HG03520 (cell line): ENCODE results near the gene DGKH.
"Not testable (repeated sequence)": the region's sequence is repeated elsewhere in the genome, so short reads cannot be mapped to it uniquely, and the experiment has no call there.

Source experiments
- ATAC-seq: cut with Tn5 transposase; IDR thresholded peaks from one replicate; pipeline ENCODE4 v1.9.1; 2021; ENCODE audit warnings: mild to moderate bottlenecking, moderate library complexity; ENCODE audit not compliant: unreplicated experiment

The DGKH gene

DNA sequence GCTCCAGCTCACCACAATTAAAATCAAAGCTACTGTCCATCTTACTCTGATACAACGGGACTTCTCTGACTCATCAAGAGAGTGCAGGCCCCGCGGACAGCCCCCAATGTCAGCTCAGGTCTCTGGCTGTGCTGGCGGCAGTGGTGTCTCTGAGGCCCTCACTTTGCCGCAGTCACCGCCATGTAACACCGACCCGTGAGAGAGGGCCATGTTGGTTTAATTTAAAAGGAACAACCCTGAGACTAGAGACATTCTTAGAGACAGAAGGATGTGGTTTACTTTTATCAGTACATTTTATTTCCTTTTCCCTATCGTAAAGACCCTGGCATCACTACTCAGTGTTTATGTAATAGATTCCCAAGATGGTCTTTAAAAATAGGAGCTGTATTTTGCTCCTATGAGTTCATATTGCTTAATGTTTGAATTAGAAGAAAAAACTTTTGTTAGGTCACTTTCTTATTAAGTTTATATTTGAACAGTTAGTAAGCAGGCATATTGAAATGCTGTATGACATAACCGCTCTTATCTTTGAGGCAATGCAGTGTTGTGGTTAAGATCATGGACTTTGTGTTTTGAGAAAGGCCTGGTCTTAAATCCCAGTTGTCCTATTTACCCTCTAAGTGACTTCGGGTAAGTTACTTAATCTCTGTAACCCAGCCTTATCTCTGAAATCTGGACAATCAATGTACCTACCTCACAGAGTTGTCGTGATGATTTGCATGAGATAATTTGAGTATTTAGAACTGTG, 23.4 kb downstream of the DGKH start:
- no peak for ATAC-seq

DNA sequence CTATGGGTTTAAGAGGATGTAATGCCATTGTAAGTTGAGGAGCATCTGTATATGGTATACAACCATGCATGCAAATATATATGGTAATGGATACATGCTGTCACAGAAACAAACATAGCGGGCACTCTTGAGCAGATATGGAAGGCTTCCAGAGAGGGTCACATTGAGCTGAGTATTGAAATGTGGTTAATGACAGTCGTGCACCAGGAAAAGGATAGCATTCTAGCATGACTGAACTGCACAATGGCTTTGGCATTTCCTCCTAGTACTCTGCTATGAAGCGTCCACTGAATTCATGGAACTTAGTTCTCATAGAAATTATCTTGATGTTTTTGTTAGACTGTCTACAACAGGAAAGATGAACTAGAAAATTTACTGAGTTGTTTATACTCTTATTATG, 25.2 kb downstream of the DGKH start:
- ATAC-seq = no peak

DNA sequence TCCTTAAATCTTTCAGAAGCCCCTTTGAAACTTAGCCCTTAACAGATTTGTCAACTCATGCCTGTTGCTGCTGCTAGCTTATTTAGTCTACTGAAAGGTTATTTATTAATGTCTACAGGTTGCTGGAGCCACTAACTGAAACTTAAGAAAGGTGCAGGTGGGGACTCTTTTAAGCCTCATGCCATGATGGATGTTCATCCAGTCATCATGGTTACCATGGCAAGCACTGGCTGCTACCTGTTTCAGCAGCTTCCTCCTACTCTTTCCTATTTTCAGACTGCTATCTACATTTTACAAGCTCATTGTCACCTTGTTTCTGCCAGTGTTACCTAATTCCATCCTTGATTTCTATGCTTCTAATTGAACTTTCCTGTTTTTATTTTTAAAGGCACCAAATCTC, 27.1 kb downstream of the DGKH start:
- ATAC-seq = no peak

DNA sequence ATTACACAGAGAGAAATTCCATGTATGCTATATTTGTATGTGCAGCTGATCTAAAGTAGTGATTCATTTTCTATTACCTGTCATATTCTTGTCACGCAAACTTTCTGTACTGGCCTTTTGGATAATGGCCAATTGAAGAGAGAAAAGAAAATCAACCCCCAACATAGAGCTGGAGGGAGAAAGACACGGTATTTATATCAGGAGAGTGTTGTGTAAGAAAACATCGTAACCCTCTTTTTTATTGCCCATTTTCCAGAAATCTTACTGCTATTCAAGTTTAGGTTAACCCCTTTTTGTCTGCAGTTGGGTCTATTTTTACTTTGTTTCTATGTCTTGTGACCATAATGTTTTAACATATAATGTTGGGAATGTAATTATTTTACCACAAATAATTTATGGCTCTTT, 27.9 kb downstream of the DGKH start:
- no peak for ATAC-seq

DNA sequence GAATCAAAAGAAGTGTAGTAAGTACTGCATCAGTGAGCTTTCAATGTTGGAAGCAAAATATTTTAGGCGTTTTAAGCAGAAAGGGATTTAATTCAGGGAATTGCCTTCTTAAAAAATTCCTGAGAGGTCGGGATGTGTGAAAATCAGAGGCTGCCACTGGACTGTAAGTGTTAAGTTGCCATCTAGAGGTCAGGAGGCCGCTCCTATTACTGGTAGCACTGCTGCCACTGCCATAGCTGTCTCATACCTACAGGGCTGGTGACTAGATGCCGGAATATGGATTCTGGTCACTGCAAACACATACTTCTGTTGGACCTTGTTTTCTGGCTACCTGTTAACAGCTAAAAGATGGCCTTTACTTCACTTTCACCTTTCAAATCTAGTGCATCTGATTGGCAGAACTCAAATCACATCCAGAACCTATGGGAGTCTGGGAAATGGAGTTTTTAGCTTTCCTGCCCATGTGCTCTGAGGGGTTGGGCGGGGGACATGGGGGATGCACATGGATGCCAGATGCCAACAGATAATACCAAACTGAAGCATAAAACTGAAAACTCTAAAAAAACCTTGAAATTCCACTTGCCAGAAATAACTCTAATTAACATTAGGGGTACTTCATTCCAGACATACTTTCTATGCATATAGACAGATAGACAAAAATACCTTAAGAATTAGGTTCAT, 29.8 kb downstream of the DGKH start:
- ATAC-seq = no peak

DNA sequence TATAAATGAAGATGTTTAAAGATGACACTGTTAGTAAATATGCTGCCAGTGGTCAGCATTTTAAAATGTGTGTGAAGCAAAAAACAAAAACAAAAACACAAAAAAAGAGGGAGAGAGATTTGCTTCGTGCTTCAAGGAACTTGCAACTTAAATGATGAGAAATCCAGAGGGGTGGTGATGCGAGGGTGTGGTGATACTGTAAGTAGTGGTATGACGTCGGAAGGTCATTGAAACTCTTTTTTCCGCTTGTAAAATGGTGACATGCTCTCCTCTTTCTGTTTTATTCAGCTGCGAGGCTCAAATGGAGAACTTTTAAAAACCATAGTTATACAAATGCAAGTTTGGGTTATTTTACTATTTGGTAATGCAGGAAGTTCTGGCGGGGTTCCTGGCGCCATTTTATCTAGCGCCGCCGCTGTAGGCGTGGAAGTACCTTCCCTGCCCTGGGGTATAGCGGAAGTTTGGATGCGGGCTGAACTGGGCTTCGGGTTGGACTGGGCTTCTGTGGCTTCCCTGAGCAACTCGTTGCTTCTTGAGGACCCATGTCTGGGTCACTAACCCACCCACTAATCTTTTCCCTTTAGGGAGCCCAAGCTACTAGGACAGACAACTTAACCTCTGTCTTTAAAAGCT, 34.8 kb downstream of the DGKH start:
- no peak for ATAC-seq

DNA sequence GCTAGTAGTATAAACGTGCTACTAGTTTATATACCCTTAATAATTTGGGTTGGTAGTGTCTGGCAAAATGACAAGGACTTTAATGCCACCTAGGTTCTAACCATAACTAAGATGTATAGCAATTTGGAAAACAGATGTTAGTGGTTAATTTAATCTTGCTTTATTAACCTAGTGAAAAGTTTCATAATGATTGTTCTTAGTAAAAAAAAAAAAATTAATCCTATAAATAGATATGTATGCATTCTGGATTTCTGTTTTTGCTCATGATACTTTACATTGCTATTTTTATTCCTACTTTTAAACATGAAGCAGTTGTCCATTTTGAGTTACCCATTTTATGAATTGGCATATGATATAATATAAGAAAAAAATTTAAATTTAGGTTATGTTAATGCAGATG, 36.3 kb downstream of the DGKH start:
- ATAC-seq = no peak

DNA sequence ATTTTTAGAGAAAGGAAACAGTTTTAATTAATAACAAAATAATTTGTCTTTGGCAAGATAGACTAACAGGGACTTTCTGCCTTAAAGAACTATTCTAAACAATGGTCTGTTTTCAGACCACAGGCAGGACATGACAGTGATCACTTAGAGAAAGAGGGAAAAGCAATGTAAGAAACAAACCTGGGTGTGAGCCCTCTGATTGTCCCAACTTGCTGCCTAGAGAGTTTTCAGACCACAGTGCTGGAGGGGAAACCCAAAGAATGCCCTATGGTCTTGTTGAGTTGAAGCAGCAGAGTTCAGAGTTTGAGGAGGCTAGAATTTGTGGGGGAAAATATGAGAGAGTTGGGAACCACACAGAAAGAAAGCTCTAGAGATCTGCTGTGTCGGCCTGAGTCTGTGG, 38.1 kb downstream of the DGKH start:
- ATAC-seq = no peak

DNA sequence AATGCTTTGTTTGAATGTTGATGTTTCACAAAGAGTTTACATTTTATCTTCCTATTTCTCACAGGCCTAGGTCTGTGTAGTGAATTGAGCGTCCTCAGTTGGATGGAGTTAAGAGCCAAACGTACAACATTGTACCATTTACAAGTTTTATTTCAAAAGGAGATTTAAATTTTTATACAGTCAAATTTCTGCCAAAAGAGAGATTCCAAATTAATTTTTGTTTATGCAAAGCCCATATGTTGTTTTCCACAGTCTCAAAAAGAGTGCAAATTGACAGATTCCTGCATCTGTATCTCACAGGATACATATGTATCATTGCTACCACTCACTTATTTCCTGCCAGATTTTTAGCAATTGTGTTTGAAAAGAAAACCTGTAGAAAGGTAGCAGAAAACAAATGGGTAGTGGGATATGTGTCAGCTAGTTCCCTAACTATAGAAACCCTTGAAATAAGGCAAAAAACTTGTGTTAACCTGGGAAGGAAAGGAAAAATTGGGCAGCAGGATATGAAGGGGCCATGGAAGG, 46.1 kb downstream of the DGKH start:
- ATAC-seq = no peak

DNA sequence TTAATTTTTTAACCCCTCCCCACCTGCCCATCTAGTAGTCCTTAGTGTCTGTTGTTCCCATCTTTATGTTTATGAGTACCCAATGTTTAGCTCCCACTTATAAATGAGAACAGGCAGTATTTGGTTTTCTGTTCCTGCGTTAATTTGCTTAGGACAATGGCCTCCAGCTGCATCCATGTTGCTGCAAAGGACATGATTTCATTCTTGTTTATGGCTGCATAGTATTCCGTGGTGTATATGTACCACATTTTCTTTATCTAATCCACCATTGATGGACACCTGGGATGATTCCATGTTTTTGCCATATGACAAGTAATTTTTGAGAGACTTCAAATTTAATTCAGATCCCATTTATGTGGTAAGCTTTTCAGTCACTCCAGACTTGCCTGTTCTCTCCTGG, 47.8 kb downstream of the DGKH start:
- ATAC-seq = not testable (repeated sequence)

DNA sequence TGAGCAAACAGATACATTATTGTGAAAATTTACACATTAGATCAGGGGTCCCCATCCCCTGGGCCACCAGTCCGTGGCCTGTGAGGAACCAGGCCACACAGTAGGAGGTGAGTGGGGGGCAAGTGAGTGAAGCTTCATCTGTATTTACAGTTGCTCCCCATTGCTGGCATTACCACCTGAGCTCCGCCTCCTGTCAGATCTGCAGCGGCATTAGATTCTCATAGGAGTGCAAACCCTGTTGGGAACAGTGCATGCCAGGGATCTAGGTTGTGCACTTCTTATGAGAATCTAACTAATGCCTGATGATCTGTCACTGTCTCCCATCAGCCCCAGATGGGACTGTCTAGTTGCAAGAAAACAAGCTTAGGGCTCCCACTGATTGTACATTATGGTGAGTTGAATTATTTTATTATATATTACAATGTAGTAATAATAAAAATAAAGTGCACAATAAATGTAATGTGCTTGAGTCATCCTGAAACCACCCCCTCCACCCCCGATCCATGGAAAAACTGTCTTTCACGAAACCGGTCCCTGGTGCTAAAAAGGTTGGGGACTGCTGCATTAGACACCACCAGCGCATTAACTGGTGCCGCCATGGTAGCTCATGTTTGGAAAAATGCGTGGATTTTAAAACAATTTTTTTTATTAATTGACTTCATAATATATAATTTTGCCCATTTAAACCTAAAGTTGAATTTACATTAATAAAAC, 51.7 kb downstream of the DGKH start:
- ATAC-seq = no peak

DNA sequence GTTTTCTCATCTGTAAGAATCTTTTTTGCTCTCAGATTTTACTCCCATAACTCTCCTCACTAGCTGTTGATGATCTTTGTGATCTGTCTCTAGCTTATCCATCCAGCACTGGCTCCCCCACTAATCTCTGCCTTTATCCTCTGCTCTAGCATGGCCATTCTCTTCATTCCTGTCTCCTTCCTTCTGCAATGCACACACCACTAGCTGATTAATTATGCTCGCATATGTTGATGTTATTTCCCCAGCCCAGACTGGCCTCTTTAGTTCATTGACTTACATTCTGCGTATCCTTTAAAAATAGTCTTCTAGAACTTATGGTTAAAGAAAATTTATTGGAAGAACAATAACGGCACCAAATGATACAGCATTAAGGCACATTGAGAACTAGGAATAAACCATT, 52.5 kb downstream of the DGKH start:
- ATAC-seq = no peak

DNA sequence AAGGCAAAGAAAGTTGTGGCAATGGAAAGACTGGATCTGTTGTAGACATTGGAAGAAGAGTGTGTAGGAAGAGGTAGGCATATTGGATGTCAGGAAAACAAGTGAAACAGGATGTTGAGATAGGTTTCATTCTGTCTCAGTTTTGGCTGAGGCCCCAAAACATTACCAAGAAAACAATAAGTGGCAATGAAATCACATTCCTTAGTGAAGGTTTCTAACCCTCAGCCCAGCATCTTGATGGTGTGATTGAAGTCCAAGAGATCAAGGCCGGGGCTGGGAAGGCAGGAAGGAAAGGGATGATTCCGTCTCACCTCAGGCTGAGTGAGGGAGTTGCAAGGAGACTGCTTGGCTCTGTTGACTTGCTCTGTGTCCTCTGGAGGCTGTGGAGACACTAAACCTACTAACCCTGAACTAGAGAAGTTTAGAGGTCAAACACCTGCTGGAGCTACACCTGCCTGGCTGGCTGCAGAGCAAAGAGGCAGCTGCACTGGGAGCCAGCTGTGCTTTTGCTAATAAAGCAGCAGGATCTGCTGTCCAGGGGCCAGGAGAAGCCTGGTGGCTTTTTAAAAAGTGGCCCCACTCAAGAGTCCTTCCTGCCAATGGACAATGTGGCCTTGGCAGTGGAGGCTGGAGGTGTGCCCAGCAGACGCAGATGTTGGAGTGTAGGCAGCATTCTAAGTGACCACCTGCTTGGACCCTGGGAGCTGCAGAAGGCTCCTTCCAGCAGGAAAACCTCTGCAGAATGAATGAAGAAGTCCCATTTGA, 53.6 kb downstream of the DGKH start:
- no peak for ATAC-seq

DNA sequence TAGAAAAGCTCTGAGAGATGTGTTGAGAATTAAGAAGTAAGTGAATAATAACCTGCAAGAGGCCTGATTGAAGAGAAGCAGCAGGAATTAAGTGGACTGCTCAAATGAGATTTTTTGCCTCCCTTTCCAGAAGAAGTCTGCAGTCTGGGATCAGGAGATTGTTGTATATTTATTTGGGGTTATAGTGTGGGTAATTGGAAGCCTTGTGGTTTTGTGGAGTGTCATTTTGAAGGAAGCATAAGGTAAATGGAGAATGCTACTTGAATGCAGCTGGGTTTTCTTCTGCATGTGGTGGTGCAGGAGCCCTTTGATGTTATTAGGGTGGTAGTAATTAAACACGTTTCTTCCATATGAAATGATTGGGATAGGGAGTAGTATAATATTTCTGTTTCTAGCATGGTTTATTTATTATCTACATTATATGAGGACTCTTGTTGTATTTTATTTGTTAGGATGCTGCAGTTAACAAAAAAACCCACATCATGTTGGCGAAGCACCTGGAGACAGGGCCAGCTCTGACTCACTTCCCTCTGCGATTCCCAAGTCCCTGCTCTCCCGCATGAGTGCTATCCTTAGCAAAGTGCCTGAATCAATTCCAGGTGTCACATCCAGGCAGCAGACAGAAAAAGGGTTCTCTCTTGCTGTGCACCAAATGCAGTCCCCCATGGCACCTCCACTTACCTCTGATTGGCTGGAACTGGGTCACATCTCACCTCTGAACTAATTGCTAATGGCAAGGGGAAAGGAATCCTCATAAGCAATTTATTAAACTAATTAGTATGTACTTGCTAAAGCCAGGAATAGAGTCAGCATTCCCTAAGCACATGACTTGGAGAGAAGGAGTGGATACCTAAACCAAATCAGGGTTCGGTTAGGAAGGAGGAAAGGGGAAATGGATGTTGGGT, 54.8 kb downstream of the DGKH start:
- no peak for ATAC-seq

DNA sequence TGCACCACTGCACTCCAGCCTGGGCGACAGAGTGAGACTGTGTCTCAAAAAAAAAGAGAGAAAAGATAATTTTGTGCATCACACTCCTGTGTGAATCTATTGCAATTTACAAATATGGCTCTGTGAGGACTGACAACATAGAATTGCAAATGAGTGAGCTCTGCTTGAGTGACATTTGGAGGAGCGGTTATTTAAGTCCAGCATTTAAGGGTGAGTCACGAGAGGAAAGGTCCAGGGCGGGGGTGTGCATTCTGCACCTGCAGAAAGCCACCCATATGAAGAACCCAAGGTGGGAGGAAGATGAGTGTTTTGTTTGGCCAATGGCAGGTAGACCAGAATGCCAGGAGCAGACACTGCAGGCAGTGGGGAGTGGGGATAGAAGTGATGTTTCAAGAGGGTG, 58.5 kb downstream of the DGKH start:
- ATAC-seq = no peak

DNA sequence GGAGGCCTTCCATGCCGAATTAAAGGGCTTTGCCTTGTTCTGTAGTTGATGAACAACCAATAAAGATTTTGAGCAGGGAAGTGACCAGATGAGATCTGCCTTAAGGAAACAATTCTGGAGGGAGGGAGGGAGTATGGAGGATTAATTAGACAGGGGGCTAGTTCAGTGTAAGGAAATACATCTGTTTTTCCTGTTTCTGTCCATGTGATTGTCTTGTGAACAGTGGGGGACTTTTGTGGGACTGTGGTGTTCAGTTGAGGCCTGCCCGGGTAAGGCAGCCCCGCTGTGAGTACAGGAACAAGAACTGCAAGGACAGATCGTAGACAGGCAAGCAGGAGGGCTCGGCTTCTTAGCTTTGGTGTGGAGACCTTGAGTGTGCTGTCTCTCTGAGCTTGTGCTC, 59.0 kb downstream of the DGKH start:
- ATAC-seq = no peak

DNA sequence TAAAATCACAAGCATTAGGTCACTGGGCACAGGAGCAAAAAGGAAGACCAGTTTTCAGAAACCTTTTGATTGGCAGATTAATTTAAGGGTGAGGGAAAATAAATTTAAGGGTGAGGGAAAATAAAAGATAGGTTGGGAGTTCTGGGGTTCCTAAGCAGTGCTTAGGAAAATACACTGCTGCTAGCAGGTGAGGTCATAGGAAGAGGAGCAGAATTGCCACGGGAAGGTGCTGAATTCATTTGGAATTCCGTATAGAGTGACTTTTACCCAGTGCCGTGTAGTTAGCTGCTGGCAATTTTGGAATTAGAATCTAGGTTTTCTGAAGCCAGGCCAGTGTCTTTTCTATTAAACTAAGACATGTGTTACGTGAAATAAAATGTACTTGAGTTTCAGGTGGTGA, 59.8 kb downstream of the DGKH start:
- no peak for ATAC-seq

DNA sequence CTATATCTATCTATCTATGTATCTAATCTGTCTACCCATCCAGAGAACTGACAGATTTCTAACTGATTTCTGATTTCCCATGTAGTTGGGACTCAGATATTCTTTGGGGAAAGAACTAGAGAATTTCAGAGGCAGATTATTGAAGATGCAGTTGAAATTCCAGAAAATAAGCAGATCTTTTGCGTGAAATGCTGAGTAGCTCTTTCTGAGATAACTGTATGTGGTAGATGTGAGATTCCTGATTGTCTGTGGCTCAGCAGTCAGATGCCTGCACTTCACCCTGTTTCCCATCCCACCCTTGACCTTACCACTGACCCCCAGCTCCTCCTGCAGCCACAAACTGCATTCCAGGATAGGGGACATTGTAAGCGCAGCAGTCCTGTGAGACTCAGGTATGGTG, 61.5 kb downstream of the DGKH start:
- ATAC-seq = no peak

DNA sequence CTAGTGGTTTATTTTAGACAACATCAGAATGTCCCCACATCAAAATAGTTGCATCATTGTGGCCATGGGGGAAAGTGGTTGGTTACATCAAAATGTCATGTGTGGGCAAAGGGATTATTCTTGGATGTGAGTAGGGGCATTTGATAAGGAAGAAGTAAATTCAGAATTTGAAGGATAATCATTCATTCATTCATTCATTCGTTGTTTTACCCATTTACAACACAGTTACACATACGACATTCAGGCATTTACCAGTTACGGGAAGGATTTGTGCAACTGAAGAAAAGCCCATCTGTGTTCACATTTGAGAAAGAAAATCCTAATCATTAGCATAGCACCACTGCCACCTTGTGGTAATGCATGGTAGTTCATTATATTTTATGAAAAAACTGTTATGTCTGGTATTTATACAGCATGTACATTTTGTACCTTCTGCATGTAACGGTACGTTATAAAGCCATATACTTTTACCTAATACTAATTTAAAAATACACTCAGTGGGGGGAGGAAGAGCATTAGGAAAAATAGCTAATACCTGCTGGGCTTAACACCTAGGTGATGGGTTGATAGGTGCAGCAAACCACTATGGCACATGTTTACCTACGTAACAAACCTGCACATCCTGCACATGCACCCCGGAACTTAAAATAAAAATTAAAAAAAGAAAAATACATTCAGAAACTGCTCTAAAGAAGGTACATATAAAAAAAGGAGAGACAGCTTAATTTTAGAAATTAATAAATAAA, 62.1 kb downstream of the DGKH start:
- ATAC-seq = no peak
